HepG2 (cell line): ENCODE data around the gene NPBWR2. TPM values are rescaled to one million over a fixed set of nuclear protein-coding genes. Genes with fewer than 3 reads are reported as not detected.

Source experiments
- FOXP1 ChIP-seq, 2 experiments: fragments of 450-650 bp in 1 of 2; IDR thresholded peaks; 2 replicates each; pipeline ENCODE4 v1.6.1; 2017 to 2018; ENCODE audit warnings: antibody characterized with exemption in 1 of 2
- MEIS2 ChIP-seq: sonication (generic); formaldehyde crosslinking; IDR thresholded peaks from 2 replicates; pipeline ENCODE4 v1.9.0; 2021; ENCODE audit warnings: mild to moderate bottlenecking, missing genetic modification reagents
- NFKB2 ChIP-seq: sonication (generic); formaldehyde crosslinking; IDR thresholded peaks from 2 replicates; pipeline ENCODE4 v1.4.0; 2020; ENCODE audit warnings: missing genetic modification reagents, borderline replicate concordance
- POGZ ChIP-seq: sonication (generic); formaldehyde crosslinking; IDR thresholded peaks from 2 replicates; pipeline ENCODE4 v1.4.0; 2020; ENCODE audit warnings: mild to moderate bottlenecking, missing genetic modification reagents
- SSRP1 ChIP-seq: IDR thresholded peaks from 2 replicates; pipeline ENCODE4 v1.6.1; 2016; ENCODE audit warnings: control low read depth
- SUZ12 ChIP-seq: fragments of 150-350 bp; IDR thresholded peaks from 2 replicates; pipeline ENCODE4 v1.6.1; 2014; ENCODE audit warnings: low read depth, low read length
- TCF12 ChIP-seq, 2 experiments: fragments of 450-650 bp in 1 of 2; sonication (generic) in 1 of 2; formaldehyde crosslinking in 1 of 2; IDR thresholded peaks; 2 replicates each; pipeline versions ENCODE4 v1.6.1 to v1.8.0; 2017 to 2022; ENCODE audit warnings: antibody characterized with exemption in 1 of 2, mild to moderate bottlenecking in 1 of 2, missing genetic modification reagents in 1 of 2, moderate library complexity in 1 of 2
- ZNF264 ChIP-seq: sonication (generic); formaldehyde crosslinking; IDR thresholded peaks from 2 replicates; pipeline ENCODE4 v1.4.0; 2020; ENCODE audit warnings: missing genetic modification reagents
- polyA plus RNA-seq, 8 experiments: library from polyadenylated mRNA; depleted of rRNA in 3 of 8; stranded (reverse) in 7 of 8; unstranded in 1 of 8; fragments of >200 nt; fragmentation: Illumina TruSeq in 4 of 8; extraction: Trizol in 4 of 8; gene quantifications; 2 replicates each; pipeline versions ENCODE4 v1.2.1 to v1.2.3, GENCODE V29; 2011 to 2016; ENCODE audit warnings: low read depth in 4 of 8, missing spikeins in 1 of 8, mixed read lengths in 1 of 8; ENCODE audit not compliant: insufficient read depth in 1 of 8
- total RNA-seq, 5 experiments: library from RNA; depleted of rRNA; stranded (reverse); fragments of >200 nt; fragmentation: Illumina TruSeq; extraction: Trizol; gene quantifications; 2 replicates each; pipeline ENCODE4 v1.2.3, GENCODE V29; 2016; ENCODE audit warnings: low read depth in 1 of 5
- TF ChIP-seq, protein P1 (sequence below): sonication (generic); formaldehyde crosslinking; IDR thresholded peaks from 2 replicates; pipeline ENCODE4 v1.5.0; 2020; ENCODE audit warnings: mild to moderate bottlenecking, missing genetic modification reagents, borderline replicate concordance
- TF ChIP-seq, protein P2 (sequence below): sonication (generic); formaldehyde crosslinking; IDR thresholded peaks from 2 replicates; pipeline ENCODE4 v1.4.0; 2020; ENCODE audit warnings: mild to moderate bottlenecking, missing genetic modification reagents, borderline replicate concordance
- TF ChIP-seq, protein P3 (sequence below): sonication (generic); formaldehyde crosslinking; IDR thresholded peaks from 2 replicates; pipeline ENCODE4 v1.4.0; 2020; ENCODE audit warnings: missing genetic modification reagents
- TF ChIP-seq, protein P4 (sequence below): sonication (generic); formaldehyde crosslinking; IDR thresholded peaks from 2 replicates; pipeline ENCODE4 v1.4.0; 2020; ENCODE audit warnings: missing genetic modification reagents
- TF ChIP-seq, protein P5 (sequence below): sonication (generic); formaldehyde crosslinking; IDR thresholded peaks from 2 replicates; pipeline ENCODE4 v1.4.0; 2020; ENCODE audit warnings: missing genetic modification reagents
- TF ChIP-seq, protein P6 (sequence below): sonication (generic); formaldehyde crosslinking; IDR thresholded peaks from 2 replicates; pipeline ENCODE4 v1.4.0; 2020; ENCODE audit warnings: missing genetic modification reagents

NPBWR2 gene
- total and polyA plus RNA-seq, 2 of the 13 experiments (the other 11 are each of a cell fraction or from before 2014, with no cell fraction given): not detected

DNA sequence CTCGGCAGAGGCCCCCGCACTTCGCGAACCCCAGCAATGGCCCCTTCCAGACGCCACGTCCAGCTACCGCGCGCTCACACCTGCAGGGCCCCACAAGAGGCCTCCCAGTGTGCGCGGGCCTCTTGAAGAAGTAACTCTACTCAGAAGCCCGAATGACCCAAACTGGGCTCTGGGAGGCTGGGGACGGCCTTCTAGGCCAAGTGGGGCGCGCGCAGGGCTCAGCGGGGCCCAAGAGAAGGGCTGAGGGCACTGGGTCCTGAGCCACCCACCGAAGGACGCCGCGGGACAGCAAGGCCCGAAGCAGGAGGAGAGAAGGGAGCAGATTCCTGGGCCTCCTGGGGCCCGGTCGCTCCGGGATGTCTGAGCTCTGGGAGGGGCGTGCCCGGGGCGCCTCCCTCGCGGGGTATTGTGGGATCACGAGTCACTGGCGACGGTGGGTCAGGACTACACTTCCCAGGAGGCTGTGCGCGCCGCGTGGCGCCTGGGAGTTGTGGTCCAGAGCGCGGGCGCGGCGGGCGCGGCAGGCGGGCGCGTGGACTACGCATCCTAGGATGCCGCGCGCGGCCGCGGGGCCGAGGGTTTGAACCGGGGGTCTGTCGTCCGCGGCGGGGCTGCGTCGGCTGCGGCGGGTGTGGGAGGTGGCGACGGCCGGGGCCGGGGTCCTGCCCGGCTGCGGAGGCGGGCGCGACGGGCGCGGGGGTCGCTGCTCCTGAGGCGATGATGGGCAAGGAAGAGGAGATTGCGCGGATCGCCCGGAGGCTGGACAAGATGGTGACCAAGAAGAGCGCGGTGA is 44.6 kb downstream of the NPBWR2 start, which contains the start of gene TCEA2 (continued):
- TF ChIP-seq, protein P1, sequence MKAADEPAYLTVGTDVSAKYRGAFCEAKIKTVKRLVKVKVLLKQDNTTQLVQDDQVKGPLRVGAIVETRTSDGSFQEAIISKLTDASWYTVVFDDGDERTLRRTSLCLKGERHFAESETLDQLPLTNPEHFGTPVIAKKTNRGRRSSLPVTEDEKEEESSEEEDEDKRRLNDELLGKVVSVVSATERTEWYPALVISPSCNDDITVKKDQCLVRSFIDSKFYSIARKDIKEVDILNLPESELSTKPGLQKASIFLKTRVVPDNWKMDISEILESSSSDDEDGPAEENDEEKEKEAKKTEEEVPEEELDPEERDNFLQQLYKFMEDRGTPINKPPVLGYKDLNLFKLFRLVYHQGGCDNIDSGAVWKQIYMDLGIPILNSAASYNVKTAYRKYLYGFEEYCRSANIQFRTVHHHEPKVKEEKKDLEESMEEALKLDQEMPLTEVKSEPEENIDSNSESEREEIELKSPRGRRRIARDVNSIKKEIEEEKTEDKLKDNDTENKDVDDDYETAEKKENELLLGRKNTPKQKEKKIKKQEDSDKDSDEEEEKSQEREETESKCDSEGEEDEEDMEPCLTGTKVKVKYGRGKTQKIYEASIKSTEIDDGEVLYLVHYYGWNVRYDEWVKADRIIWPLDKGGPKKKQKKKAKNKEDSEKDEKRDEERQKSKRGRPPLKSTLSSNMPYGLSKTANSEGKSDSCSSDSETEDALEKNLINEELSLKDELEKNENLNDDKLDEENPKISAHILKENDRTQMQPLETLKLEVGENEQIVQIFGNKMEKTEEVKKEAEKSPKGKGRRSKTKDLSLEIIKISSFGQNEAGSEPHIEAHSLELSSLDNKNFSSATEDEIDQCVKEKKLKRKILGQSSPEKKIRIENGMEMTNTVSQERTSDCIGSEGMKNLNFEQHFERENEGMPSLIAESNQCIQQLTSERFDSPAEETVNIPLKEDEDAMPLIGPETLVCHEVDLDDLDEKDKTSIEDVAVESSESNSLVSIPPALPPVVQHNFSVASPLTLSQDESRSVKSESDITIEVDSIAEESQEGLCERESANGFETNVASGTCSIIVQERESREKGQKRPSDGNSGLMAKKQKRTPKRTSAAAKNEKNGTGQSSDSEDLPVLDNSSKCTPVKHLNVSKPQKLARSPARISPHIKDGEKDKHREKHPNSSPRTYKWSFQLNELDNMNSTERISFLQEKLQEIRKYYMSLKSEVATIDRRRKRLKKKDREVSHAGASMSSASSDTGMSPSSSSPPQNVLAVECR (CRISPR knock-in tag): peak; percentile 89; the same call in 1 of the 2 replicates
- peak; percentile 83; the same call in 1 of the 2 replicates for TF ChIP-seq NFKB2 (CRISPR knock-in tag)
- TF ChIP-seq, protein P2, sequence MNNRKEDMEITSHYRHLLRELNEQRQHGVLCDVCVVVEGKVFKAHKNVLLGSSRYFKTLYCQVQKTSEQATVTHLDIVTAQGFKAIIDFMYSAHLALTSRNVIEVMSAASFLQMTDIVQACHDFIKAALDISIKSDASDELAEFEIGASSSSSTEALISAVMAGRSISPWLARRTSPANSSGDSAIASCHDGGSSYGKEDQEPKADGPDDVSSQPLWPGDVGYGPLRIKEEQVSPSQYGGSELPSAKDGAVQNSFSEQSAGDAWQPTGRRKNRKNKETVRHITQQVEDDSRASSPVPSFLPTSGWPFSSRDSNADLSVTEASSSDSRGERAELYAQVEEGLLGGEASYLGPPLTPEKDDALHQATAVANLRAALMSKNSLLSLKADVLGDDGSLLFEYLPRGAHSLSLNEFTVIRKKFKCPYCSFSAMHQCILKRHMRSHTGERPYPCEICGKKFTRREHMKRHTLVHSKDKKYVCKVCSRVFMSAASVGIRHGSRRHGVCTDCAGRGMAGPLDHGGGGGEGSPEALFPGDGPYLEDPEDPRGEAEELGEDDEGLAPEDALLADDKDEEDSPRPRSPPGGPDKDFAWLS (CRISPR knock-in tag): peak; percentile 75; the same call in 1 of the 2 replicates
- TF ChIP-seq TCF12 (IDR thresholded peaks at IDR 0.05): no peak
- peak; percentile 95; the same call in 1 of the 2 replicates for TF ChIP-seq TCF12 (CRISPR knock-in tag; IDR thresholded peaks at IDR 0.05)
- TF ChIP-seq SUZ12: peak; percentile 100
- TF ChIP-seq SSRP1: peak; percentile 68; the same call in 1 of the 2 replicates
- TF ChIP-seq, protein P3, sequence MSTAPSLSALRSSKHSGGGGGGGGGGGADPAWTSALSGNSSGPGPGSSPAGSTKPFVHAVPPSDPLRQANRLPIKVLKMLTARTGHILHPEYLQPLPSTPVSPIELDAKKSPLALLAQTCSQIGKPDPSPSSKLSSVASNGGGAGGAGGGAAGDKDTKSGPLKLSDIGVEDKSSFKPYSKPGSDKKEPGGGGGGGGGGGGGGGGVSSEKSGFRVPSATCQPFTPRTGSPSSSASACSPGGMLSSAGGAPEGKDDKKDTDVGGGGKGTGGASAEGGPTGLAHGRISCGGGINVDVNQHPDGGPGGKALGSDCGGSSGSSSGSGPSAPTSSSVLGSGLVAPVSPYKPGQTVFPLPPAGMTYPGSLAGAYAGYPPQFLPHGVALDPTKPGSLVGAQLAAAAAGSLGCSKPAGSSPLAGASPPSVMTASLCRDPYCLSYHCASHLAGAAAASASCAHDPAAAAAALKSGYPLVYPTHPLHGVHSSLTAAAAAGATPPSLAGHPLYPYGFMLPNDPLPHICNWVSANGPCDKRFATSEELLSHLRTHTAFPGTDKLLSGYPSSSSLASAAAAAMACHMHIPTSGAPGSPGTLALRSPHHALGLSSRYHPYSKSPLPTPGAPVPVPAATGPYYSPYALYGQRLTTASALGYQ (CRISPR knock-in tag): peak; percentile 78; the same call in 1 of the 2 replicates
- TF ChIP-seq, protein P4, sequence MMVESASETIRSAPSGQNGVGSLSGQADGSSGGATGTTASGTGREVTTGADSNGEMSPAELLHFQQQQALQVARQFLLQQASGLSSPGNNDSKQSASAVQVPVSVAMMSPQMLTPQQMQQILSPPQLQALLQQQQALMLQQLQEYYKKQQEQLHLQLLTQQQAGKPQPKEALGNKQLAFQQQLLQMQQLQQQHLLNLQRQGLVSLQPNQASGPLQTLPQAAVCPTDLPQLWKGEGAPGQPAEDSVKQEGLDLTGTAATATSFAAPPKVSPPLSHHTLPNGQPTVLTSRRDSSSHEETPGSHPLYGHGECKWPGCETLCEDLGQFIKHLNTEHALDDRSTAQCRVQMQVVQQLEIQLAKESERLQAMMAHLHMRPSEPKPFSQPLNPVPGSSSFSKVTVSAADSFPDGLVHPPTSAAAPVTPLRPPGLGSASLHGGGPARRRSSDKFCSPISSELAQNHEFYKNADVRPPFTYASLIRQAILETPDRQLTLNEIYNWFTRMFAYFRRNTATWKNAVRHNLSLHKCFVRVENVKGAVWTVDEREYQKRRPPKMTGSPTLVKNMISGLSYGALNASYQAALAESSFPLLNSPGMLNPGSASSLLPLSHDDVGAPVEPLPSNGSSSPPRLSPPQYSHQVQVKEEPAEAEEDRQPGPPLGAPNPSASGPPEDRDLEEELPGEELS (CRISPR knock-in tag): peak; percentile 53
- no peak; the same call in none of the 2 replicates for TF ChIP-seq POGZ (CRISPR knock-in tag)
- TF ChIP-seq MEIS2 (CRISPR knock-in tag): peak; percentile 45
- no peak for TF ChIP-seq FOXP1 (IDR thresholded peaks at IDR 0.05)
- TF ChIP-seq FOXP1 (CRISPR knock-in tag; IDR thresholded peaks at IDR 0.05): no peak
- TF ChIP-seq ZNF264 (CRISPR knock-in tag): peak; percentile 88
- TF ChIP-seq, protein P5, sequence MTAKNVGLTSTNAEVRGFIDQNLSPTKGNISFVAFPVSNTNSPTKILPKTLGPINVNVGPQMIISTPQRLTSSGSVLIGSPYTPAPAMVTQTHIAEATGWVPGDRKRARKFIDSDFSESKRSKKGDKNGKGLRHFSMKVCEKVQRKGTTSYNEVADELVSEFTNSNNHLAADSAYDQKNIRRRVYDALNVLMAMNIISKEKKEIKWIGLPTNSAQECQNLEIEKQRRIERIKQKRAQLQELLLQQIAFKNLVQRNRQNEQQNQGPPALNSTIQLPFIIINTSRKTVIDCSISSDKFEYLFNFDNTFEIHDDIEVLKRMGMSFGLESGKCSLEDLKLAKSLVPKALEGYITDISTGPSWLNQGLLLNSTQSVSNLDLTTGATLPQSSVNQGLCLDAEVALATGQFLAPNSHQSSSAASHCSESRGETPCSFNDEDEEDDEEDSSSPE: peak; percentile 95
- TF ChIP-seq, protein P6, sequence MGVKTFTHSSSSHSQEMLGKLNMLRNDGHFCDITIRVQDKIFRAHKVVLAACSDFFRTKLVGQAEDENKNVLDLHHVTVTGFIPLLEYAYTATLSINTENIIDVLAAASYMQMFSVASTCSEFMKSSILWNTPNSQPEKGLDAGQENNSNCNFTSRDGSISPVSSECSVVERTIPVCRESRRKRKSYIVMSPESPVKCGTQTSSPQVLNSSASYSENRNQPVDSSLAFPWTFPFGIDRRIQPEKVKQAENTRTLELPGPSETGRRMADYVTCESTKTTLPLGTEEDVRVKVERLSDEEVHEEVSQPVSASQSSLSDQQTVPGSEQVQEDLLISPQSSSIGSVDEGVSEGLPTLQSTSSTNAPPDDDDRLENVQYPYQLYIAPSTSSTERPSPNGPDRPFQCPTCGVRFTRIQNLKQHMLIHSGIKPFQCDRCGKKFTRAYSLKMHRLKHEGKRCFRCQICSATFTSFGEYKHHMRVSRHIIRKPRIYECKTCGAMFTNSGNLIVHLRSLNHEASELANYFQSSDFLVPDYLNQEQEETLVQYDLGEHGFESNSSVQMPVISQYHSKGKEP (CRISPR knock-in tag): 0 out of 2 replicates have a peak, but pooled peaks have one; percentile 68
